Astrocyte (in vitro differentiated cells and primary cell): Measurements from ENCODE around the gene INSYN2B. TPM values are rescaled to one million over a fixed set of nuclear protein-coding genes. Genes with fewer than 3 reads are reported as not detected.

Source experiments
- DNase-seq: peaks from one replicate; pipeline ENCODE4 v3.0.0-alpha.2; 2010; ENCODE audit warnings: low read depth
- FAIRE-seq: peaks from 2 replicates; lab custom pipeline; 2011; peaks lifted over from hg19 to GRCh38; lab: Jason Lieb, UNC
- H2AFZ ChIP-seq: 2 replicates; pipeline ENCODE4 v1.6.0; 2012; ENCODE audit warnings: low read depth, low read length, inconsistent platforms
- H3K27ac ChIP-seq: 2 replicates; pipeline ENCODE4 v1.5.1; 2011; ENCODE audit warnings: low read depth, low read length, inconsistent platforms
- H3K27me3 ChIP-seq: 2 replicates; pipeline ENCODE4 v1.6.0; 2011; ENCODE audit warnings: low read length, inconsistent platforms; ENCODE audit not compliant: insufficient read depth
- H3K36me3 ChIP-seq: 2 replicates; pipeline ENCODE4 v1.5.1; 2011; ENCODE audit warnings: low read length, inconsistent platforms; ENCODE audit not compliant: insufficient read depth
- H3K4me1 ChIP-seq: 2 replicates; pipeline ENCODE4 v1.5.1; 2011; ENCODE audit warnings: low read length, inconsistent platforms; ENCODE audit not compliant: insufficient read depth
- H3K4me2 ChIP-seq: 2 replicates; pipeline ENCODE4 v1.6.0; 2012; ENCODE audit warnings: low read length, inconsistent platforms
- H3K4me3 ChIP-seq: 2 replicates; pipeline ENCODE4 v1.5.1; 2011; ENCODE audit warnings: low read depth, mild to moderate bottlenecking, low read length, inconsistent platforms; ENCODE audit not compliant: insufficient read depth
- H3K79me2 ChIP-seq: 2 replicates; pipeline ENCODE4 v1.6.0; 2012; ENCODE audit warnings: mild to moderate bottlenecking, low read length, inconsistent platforms; ENCODE audit not compliant: insufficient read depth
- H3K9ac ChIP-seq: 2 replicates; pipeline ENCODE4 v1.6.0; 2012; ENCODE audit warnings: mild to moderate bottlenecking, low read length, inconsistent platforms
- H3K9me3 ChIP-seq: 2 replicates; pipeline ENCODE4 v1.5.1; 2012; ENCODE audit warnings: low read depth, mild to moderate bottlenecking, low read length, inconsistent platforms; ENCODE audit not compliant: insufficient read depth
- H4K20me1 ChIP-seq: 2 replicates; pipeline ENCODE4 v1.6.0; 2012; ENCODE audit warnings: low read length, inconsistent platforms; ENCODE audit not compliant: insufficient read depth
- H3K27ac Mint-ChIP-seq: one replicate; pipeline ENCODE4 v1.8.0; 2021; ENCODE audit warnings: mild to moderate bottlenecking, mixed read lengths; ENCODE audit not compliant: unreplicated experiment
- H3K27me3 Mint-ChIP-seq: one replicate; pipeline ENCODE4 v1.8.0; 2021; ENCODE audit warnings: low read depth, mixed read lengths; ENCODE audit not compliant: unreplicated experiment
- H3K36me3 Mint-ChIP-seq: one replicate; pipeline ENCODE4 v1.8.0; 2021; ENCODE audit warnings: low read depth, mixed read lengths; ENCODE audit not compliant: unreplicated experiment
- H3K4me1 Mint-ChIP-seq: one replicate; pipeline ENCODE4 v1.8.0; 2021; ENCODE audit warnings: low read depth, mixed read lengths; ENCODE audit not compliant: unreplicated experiment
- H3K4me3 Mint-ChIP-seq: one replicate; pipeline ENCODE4 v1.8.0; 2021; ENCODE audit warnings: mild to moderate bottlenecking, moderate library complexity, mixed read lengths; ENCODE audit not compliant: unreplicated experiment
- H3K9me3 Mint-ChIP-seq: one replicate; pipeline ENCODE4 v1.8.0; 2021; ENCODE audit warnings: mild to moderate bottlenecking, mixed read lengths; ENCODE audit not compliant: unreplicated experiment
- CTCF ChIP-seq: IDR thresholded peaks from 2 replicates; pipeline ENCODE4 v1.5.1; 2011; ENCODE audit warnings: low read depth, mild to moderate bottlenecking, inconsistent platforms, low read length, moderate library complexity; ENCODE audit not compliant: insufficient read depth
- EZH2 ChIP-seq: IDR thresholded peaks from 2 replicates; pipeline ENCODE4 v1.6.1; 2012; ENCODE audit warnings: mild to moderate bottlenecking, low read length, inconsistent platforms; ENCODE audit not compliant: insufficient read depth
- total RNA-seq: library from RNA; stranded (reverse); gene quantifications from 2 replicates; pipeline ENCODE4 v1.2.1, GENCODE V29; 2021

Gene INSYN2B
- total RNA-seq, 1 donor from 2014 or later = 0.36 TPM

GRCh38 chr5:169893010-169893409 is 87.3 kb downstream of the INSYN2B start:
- Histone ChIP-seq H3K4me2 (peak overlapping the region; percentile 13), H3K9me3 (no peaks in the 10 kb centered on the region), H3K27me3 (no peaks in the 10 kb centered on the region), H2AFZ (no peak overlapping the region), H3K27ac (peak overlapping the region; percentile 34), H3K4me1 (peaks cover 17% of the 10 kb centered on the region), H3K36me3 (no peaks in the 10 kb centered on the region), H4K20me1 (no peaks in the 10 kb centered on the region), H3K9ac (no peak overlapping the region), H3K79me2 (peaks cover 31% of the 10 kb centered on the region), H3K4me3 (no peak overlapping the region)
- no peak overlapping the region for H3K4me3 Mint-ChIP-seq
- peaks cover 2% of the 10 kb centered on the region for H3K9me3 Mint-ChIP-seq
- no peak overlapping the region for H3K27ac Mint-ChIP-seq
- peak; percentile 13 for DNase-seq
- H3K36me3 Mint-ChIP-seq = no peaks in the 10 kb centered on the region
- no peaks in the 10 kb centered on the region for H3K4me1 Mint-ChIP-seq
- H3K27me3 Mint-ChIP-seq = peaks cover 20% of the 10 kb centered on the region
- peak; percentile 5 for FAIRE-seq
- TF ChIP-seq CTCF (no peak), EZH2 (no peak)

- Histone ChIP-seq H3K9me3 (no peaks in the 10 kb centered on the region), H2AFZ (no peak overlapping the region), H3K4me3 (no peak overlapping the region), H3K27ac (no peak overlapping the region), H3K27me3 (no peaks in the 10 kb centered on the region), H3K4me2 (no peak overlapping the region), H3K4me1 (peaks cover 17% of the 10 kb centered on the region), H3K9ac (no peak overlapping the region), H4K20me1 (no peaks in the 10 kb centered on the region), H3K79me2 (peaks cover 16% of the 10 kb centered on the region), H3K36me3 (no peaks in the 10 kb centered on the region)
- H3K9me3 Mint-ChIP-seq = no peaks in the 10 kb centered on the region
- no peak overlapping the region for H3K4me3 Mint-ChIP-seq
- DNase-seq (no peak), FAIRE-seq (no peak)
- H3K36me3 Mint-ChIP-seq = no peaks in the 10 kb centered on the region
- no peaks in the 10 kb centered on the region for H3K4me1 Mint-ChIP-seq
- peaks cover 18% of the 10 kb centered on the region for H3K27me3 Mint-ChIP-seq
- no peak for TF ChIP-seq CTCF
- no peak for TF ChIP-seq EZH2
- H3K27ac Mint-ChIP-seq = no peak overlapping the region
These were observed 90.7 kb downstream of the INSYN2B start for GRCh38 chr5:169889572-169889971.

- Mint-ChIP-seq H3K9me3 (no peaks in the 10 kb centered on the region), H3K4me3 (no peak overlapping the region), H3K4me1 (no peaks in the 10 kb centered on the region), H3K36me3 (no peaks in the 10 kb centered on the region), H3K27ac (no peak overlapping the region), H3K27me3 (peaks cover 9% of the 10 kb centered on the region)
- no peaks in the 10 kb centered on the region for H4K20me1 ChIP-seq
- no peak overlapping the region for H2AFZ ChIP-seq
- H3K27ac ChIP-seq = no peak overlapping the region
- H3K36me3 ChIP-seq = peaks cover 11% of the 10 kb centered on the region
- no peak for TF ChIP-seq CTCF
- TF ChIP-seq EZH2 = no peak
- no peak for FAIRE-seq
- H3K4me3 ChIP-seq = no peak overlapping the region
- H3K79me2 ChIP-seq = peaks cover 8% of the 10 kb centered on the region
- H3K9me3 ChIP-seq = no peaks in the 10 kb centered on the region
- H3K4me2 ChIP-seq = no peak overlapping the region
- H3K4me1 ChIP-seq = no peaks in the 10 kb centered on the region
- no peak overlapping the region for H3K9ac ChIP-seq
- no peaks in the 10 kb centered on the region for H3K27me3 ChIP-seq
- no peak for DNase-seq
These were observed 93.6 kb downstream of the INSYN2B start for GRCh38 chr5:169886677-169887076.
